H1 (cell line): ENCODE data around the gene STK11IP. TPM values are rescaled to one million over a fixed set of nuclear protein-coding genes. Genes with fewer than 3 reads are reported as not detected.

ENCODE experiments used
- CTCF ChIA-PET: fragments of 300-600 bp; sonication (Branson Sonifier 250); formaldehyde crosslinking; loops from one replicate; lab custom pipeline; 2021; ENCODE audit not compliant: partially characterized antibody; lab: Charles Lee
- POLR2A ChIA-PET: fragments of 300-600 bp; sonication (Branson Sonifier 250); formaldehyde crosslinking; loops from one replicate; lab custom pipeline; 2021; ENCODE audit warnings: inconsistent platforms; ENCODE audit not compliant: partially characterized antibody; lab: Charles Lee
- DNase-seq, 2 experiments: peaks; one replicate each; pipeline versions ENCODE4 v3.0.0 to v3.0.0-alpha.2; 2010 to 2022; ENCODE audit warnings: low spot score in 2 of 2, low read depth in 1 of 2, mixed read lengths in 1 of 2
- FAIRE-seq: peaks from 2 replicates; lab custom pipeline; 2011; peaks lifted over from hg19 to GRCh38; lab: Jason Lieb, UNC
- H2AFZ ChIP-seq: 2 replicates; pipeline ENCODE4 v1.8.1; 2012; ENCODE audit warnings: low read length, inconsistent platforms
- H2AK5ac ChIP-seq: 2 replicates; pipeline ENCODE4 v1.6.1; 2013; ENCODE audit warnings: low read depth, low read length
- H2BK120ac ChIP-seq: replicated peaks from 2 replicates; pipeline ENCODE3; 2013; ENCODE audit warnings: low read depth, low read length, inconsistent platforms
- H2BK12ac ChIP-seq: 2 replicates; pipeline ENCODE4 v1.6.1; 2013; ENCODE audit warnings: low read depth, low read length
- H2BK15ac ChIP-seq: 2 replicates; pipeline ENCODE4 v1.6.1; 2013; ENCODE audit warnings: low read length
- H2BK20ac ChIP-seq: 2 replicates; pipeline ENCODE4 v1.6.1; 2013; ENCODE audit warnings: low read length
- H2BK5ac ChIP-seq: 2 replicates; pipeline ENCODE4 v1.6.1; 2013; ENCODE audit warnings: low read depth, low read length
- H3K14ac ChIP-seq: 2 replicates; pipeline ENCODE4 v1.6.1; 2013; ENCODE audit warnings: inconsistent platforms; ENCODE audit not compliant: insufficient read length
- H3K18ac ChIP-seq: 2 replicates; pipeline ENCODE4 v1.6.1; 2013; ENCODE audit warnings: low read length; ENCODE audit errors: extremely low read depth
- H3K23ac ChIP-seq: 2 replicates; pipeline ENCODE4 v1.6.1; 2013; ENCODE audit warnings: inconsistent platforms; ENCODE audit not compliant: insufficient read length
- H3K23me2 ChIP-seq: 2 replicates; pipeline ENCODE4 v1.6.1; 2013; ENCODE audit warnings: low read depth, low read length
- H3K27ac ChIP-seq: 2 replicates; pipeline ENCODE4 v1.6.1; 2011; ENCODE audit warnings: low read depth, low read length, inconsistent platforms
- H3K27me3 ChIP-seq, 4 experiments: replicated peaks in 1 of 4; 1 replicate in 1 of 4; 2 replicates in 3 of 4; pipeline versions ENCODE4 v1.6.1 to v1.8.1; 2011 to 2013; ENCODE audit warnings: low read length in 3 of 4, mild to moderate bottlenecking in 3 of 4, inconsistent platforms in 2 of 4, mixed read lengths in 2 of 4, moderate library complexity in 1 of 4; ENCODE audit not compliant: control insufficient read depth in 3 of 4, insufficient read depth in 3 of 4; ENCODE audit errors: extremely low read depth in 1 of 4
- H3K36me3 ChIP-seq, 4 experiments: 2 replicates each; pipeline versions ENCODE4 v1.6.1 to v1.8.1; 2011 to 2013; ENCODE audit warnings: mild to moderate bottlenecking in 4 of 4, low read length in 3 of 4, moderate library complexity in 2 of 4, control low read depth in 1 of 4, inconsistent platforms in 1 of 4; ENCODE audit not compliant: insufficient read depth in 4 of 4, control insufficient read depth in 2 of 4
- H3K4ac ChIP-seq: replicated peaks from 2 replicates; pipeline ENCODE3; 2013; ENCODE audit warnings: low read length, low read depth, mixed read lengths, inconsistent platforms; ENCODE audit not compliant: insufficient read length
- H3K4me1 ChIP-seq, 4 experiments: replicated peaks in 1 of 4; 1 replicate in 1 of 4; 2 replicates in 3 of 4; pipeline versions ENCODE4 v1.6.1 to v1.8.1; 2011 to 2013; ENCODE audit warnings: low read length in 3 of 4, inconsistent platforms in 2 of 4, mixed read lengths in 1 of 4; ENCODE audit not compliant: insufficient read depth in 4 of 4, control insufficient read depth in 3 of 4
- H3K4me2 ChIP-seq, 2 experiments: 2 replicates each; pipeline versions ENCODE4 v1.6.1 to v1.8.1; 2011 to 2013; ENCODE audit warnings: low read depth in 2 of 2, low read length in 2 of 2, control low read depth in 1 of 2, inconsistent platforms in 1 of 2, mild to moderate bottlenecking in 1 of 2; ENCODE audit not compliant: insufficient read depth in 1 of 2
- H3K4me3 ChIP-seq, 4 experiments: fragments of 200-600, 300-600 bp in 1 of 4; sonication (generic), shearing (Covaris generic), sonication (Bioruptor Twin) in 1 of 4; 2 replicates each; pipeline versions ENCODE4 v1.5.1 to v1.8.1; 2011 to 2016; ENCODE audit warnings: low read length in 4 of 4, low read depth in 3 of 4, control low read depth in 2 of 4, inconsistent platforms in 2 of 4, mild to moderate bottlenecking in 2 of 4, mixed read lengths in 1 of 4, moderate library complexity in 1 of 4; ENCODE audit not compliant: insufficient read depth in 2 of 4; ENCODE audit errors: extremely low read depth in 1 of 4
- H3K56ac ChIP-seq: replicated peaks from 2 replicates; pipeline ENCODE3; 2013; ENCODE audit warnings: low read depth, mild to moderate bottlenecking, mixed read lengths, low read length, inconsistent platforms; ENCODE audit not compliant: insufficient read length
- H3K79me1 ChIP-seq: 2 replicates; pipeline ENCODE4 v1.6.1; 2013; ENCODE audit warnings: low read depth, low read length, control low read depth
- H3K79me2 ChIP-seq, 2 experiments: 2 replicates each; pipeline versions ENCODE4 v1.6.1 to v1.8.1; 2012 to 2013; ENCODE audit warnings: low read length in 2 of 2, mild to moderate bottlenecking in 2 of 2, inconsistent platforms in 1 of 2; ENCODE audit not compliant: insufficient read depth in 2 of 2, control insufficient read depth in 1 of 2
- H3K9ac ChIP-seq, 4 experiments: replicated peaks in 1 of 4; 1 replicate in 1 of 4; 2 replicates in 3 of 4; pipeline versions ENCODE4 v1.6.1 to v1.8.1; 2011 to 2013; ENCODE audit warnings: low read depth in 3 of 4, low read length in 3 of 4, control low read depth in 2 of 4, mild to moderate bottlenecking in 2 of 4, moderate library complexity in 2 of 4, inconsistent platforms in 1 of 4; ENCODE audit errors: extremely low read depth in 1 of 4
- H3K9me3 ChIP-seq, 2 experiments: 2 replicates each; pipeline versions ENCODE4 v1.6.1 to v1.8.1; 2012 to 2013; ENCODE audit warnings: mild to moderate bottlenecking in 2 of 2, moderate library complexity in 2 of 2, control low read depth in 1 of 2, inconsistent platforms in 1 of 2, low read depth in 1 of 2, low read length in 1 of 2, mixed read lengths in 1 of 2; ENCODE audit not compliant: insufficient read depth in 2 of 2
- H4K20me1 ChIP-seq, 2 experiments: replicated peaks in 1 of 2; 2 replicates each; pipeline versions ENCODE3 to v1.8.1; 2011 to 2013; ENCODE audit warnings: inconsistent platforms in 2 of 2, low read length in 2 of 2, mild to moderate bottlenecking in 1 of 2; ENCODE audit not compliant: insufficient read depth in 2 of 2, control insufficient read depth in 1 of 2
- H4K5ac ChIP-seq: 2 replicates; pipeline ENCODE4 v1.6.1; 2013; ENCODE audit warnings: low read length, low read depth, mixed read lengths, inconsistent platforms; ENCODE audit not compliant: insufficient read length
- H4K8ac ChIP-seq: 2 replicates; pipeline ENCODE4 v1.8.0; 2013; ENCODE audit warnings: mild to moderate bottlenecking, moderate library complexity, low read length, inconsistent platforms; ENCODE audit not compliant: insufficient read depth; ENCODE audit errors: extremely low read depth
- H4K91ac ChIP-seq: replicated peaks from 2 replicates; pipeline ENCODE3; 2013; ENCODE audit warnings: low read length, mixed read lengths, inconsistent platforms; ENCODE audit not compliant: insufficient read length
- EZH2 ChIP-seq: fragments of 200-600 bp; sonication (generic); IDR thresholded peaks from 2 replicates; pipeline ENCODE4 v1.7.1; 2012; ENCODE audit warnings: low read depth, mild to moderate bottlenecking, moderate library complexity, low read length, inconsistent platforms; ENCODE audit not compliant: severe bottlenecking
- GABPA ChIP-seq: IDR thresholded peaks from 2 replicates; pipeline ENCODE4 v1.6.1; 2011; ENCODE audit warnings: mild to moderate bottlenecking, low read length, moderate library complexity, borderline replicate concordance; ENCODE audit not compliant: insufficient read depth
- MAFK ChIP-seq: IDR thresholded peaks from 2 replicates; pipeline ENCODE4 v1.6.1; 2012; ENCODE audit warnings: low read depth, mild to moderate bottlenecking, improper control_type of control experiment, low read length
- RXRA ChIP-seq: IDR thresholded peaks from 2 replicates; pipeline ENCODE4 v1.6.1; 2011; ENCODE audit warnings: low read depth, mild to moderate bottlenecking, low read length, moderate library complexity; ENCODE audit not compliant: insufficient read depth
- TCF12 ChIP-seq: IDR thresholded peaks from 2 replicates; pipeline ENCODE4 v1.6.1; 2011; ENCODE audit warnings: low read depth, mild to moderate bottlenecking, low read length
- WGBS, 2 experiments: shearing (Covaris generic) in 1 of 2; methylation state at CpG; one replicate each; pipeline versions ENCODE4 v1.1.6 to v1.1.7; 2013 to 2015; ENCODE audit warnings: low lambda C conversion rate in 2 of 2, mixed read lengths in 2 of 2, inconsistent platforms in 1 of 2, low coverage in 1 of 2, missing lambda C conversion rate in 1 of 2; ENCODE audit not compliant: insufficient replicate concordance in 2 of 2, insufficient coverage in 1 of 2, insufficient read length in 1 of 2; ENCODE audit errors: extremely low coverage in 1 of 2, missing lambda C conversion rate in 1 of 2; 5-methylcytosine and 5-hydroxymethylcytosine counted together
- polyA plus RNA-seq, 7 experiments: library from polyadenylated mRNA; depleted of rRNA in 3 of 7; stranded (reverse) in 5 of 7; unstranded in 2 of 7; fragments of >200 nt in 5 of 7; fragments of 200-250 nt in 2 of 7; gene quantifications; 1 replicate in 5 of 7; 2 replicates in 1 of 7; 4 replicates in 1 of 7; pipeline versions ENCODE4 v1.2.1 to v1.2.3, GENCODE V29; 2011 to 2013; ENCODE audit warnings: missing spikeins in 2 of 7, mixed read lengths in 2 of 7
- total RNA-seq: library from RNA; stranded (reverse); fragmentation: NEBNext Ultra II Directional; extraction: Animal tissue kit (Norgen Biotek cat#: 25700); gene quantifications from 2 replicates; pipeline ENCODE4 v1.2.1, GENCODE V29; 2021

Gene STK11IP
- total and polyA plus RNA-seq, 2 of the 8 experiments (the other 6 are each of a cell fraction or from before 2014, with no cell fraction given) = 18.5 to 29.6 TPM

- Histone ChIP-seq H3K18ac (no peak overlapping the region), H3K23ac (no peak overlapping the region), H3K27ac (no peak overlapping the region), H3K36me3 (no peaks in the 10 kb centered on the region), H2BK15ac (no peak overlapping the region), H2AFZ (no peak overlapping the region), H2BK120ac (no peak overlapping the region), H3K9me3 (peaks cover 9 to 11% of the 10 kb centered on the region in 2 experiments; a peak in 2 of 4 replicates), H4K91ac (no peak overlapping the region), H3K4me1 (peaks cover 0 to 3% (median 1%) of the 10 kb centered on the region in 4 experiments; a peak in 1 of 7 replicates), H3K4me2 (no peak overlapping the region), H2AK5ac (no peak overlapping the region), H3K9ac (no peak overlapping the region), H3K4me3 (no peak overlapping the region), H3K56ac (no peak overlapping the region), H3K14ac (no peak overlapping the region), H2BK12ac (no peak overlapping the region), H4K5ac (no peak overlapping the region), H4K8ac (no peak overlapping the region), H4K20me1 (no peaks in the 10 kb centered on the region), H3K23me2 (peaks cover 1% of the 10 kb centered on the region; the same call in 1 of the 2 replicates), H3K27me3 (no peaks in the 10 kb centered on the region), H2BK5ac (no peak overlapping the region), H3K4ac (no peak overlapping the region), H3K79me2 (no peaks in the 10 kb centered on the region), H3K79me1 (no peaks in the 10 kb centered on the region), H2BK20ac (peak overlapping the region; percentile 55; the same call in 1 of the 2 replicates)
- WGBS, 2 experiments = 83% methylated on average over 7 of the region's 7 CpGs; no CpG with 5 or more reads in 1 of the 2 experiments
- ChIA-PET POLR2A (interaction anchor here (0.9 to 2.2 kb wide), 4 partner anchors 8 to 63 kb away, joined by 3 to 6 read pairs (median 4); partner anchors contain the start of gene STK11IP), CTCF (interaction anchor here (0.7 to 8.0 kb wide), 8 partner anchors 8 to 101 kb away, joined by 3 to 49 read pairs (median 5); no protein-coding TSS in a partner anchor)
- TF ChIP-seq TCF12 (no peak), EZH2 (no peak), GABPA (no peak), RXRA (no peak), MAFK (no peak)
- FAIRE-seq (no peak), DNase-seq (no peak)
Observed at GRCh38 chr2:219661197-219661954, 63.7 kb downstream of the STK11IP start.
